GM13977 (cell line): ENCODE measurements around the gene RHEB.

Source experiments
- DNase-seq: peaks from one replicate; pipeline ENCODE4 v3.0.0; 2012; ENCODE audit warnings: low spot score
- in situ Hi-C: fragments of 300-500 bp; cut with MboI; formaldehyde crosslinking; loops from one replicate; pipeline ENCODE4 v1.12.0; 2022; ENCODE audit warnings: low sequenced_read_pairs, low pct_unique_long_range_greater_than_20kb, mixed read lengths, inconsistent platforms; ENCODE audit not compliant: unreplicated experiment
- TF ChIP-seq, protein P1 (sequence below): IDR thresholded peaks from 2 replicates; pipeline ENCODE4 v1.5.1; 2012; ENCODE audit warnings: mild to moderate bottlenecking, control low read depth; ENCODE audit not compliant: insufficient read depth; ENCODE audit errors: extremely low read depth, missing control alignments

Gene RHEB

GRCh38 chr7:151447901-151448260 lies 71.8 kb downstream of the RHEB start:
- TF ChIP-seq, protein P1, sequence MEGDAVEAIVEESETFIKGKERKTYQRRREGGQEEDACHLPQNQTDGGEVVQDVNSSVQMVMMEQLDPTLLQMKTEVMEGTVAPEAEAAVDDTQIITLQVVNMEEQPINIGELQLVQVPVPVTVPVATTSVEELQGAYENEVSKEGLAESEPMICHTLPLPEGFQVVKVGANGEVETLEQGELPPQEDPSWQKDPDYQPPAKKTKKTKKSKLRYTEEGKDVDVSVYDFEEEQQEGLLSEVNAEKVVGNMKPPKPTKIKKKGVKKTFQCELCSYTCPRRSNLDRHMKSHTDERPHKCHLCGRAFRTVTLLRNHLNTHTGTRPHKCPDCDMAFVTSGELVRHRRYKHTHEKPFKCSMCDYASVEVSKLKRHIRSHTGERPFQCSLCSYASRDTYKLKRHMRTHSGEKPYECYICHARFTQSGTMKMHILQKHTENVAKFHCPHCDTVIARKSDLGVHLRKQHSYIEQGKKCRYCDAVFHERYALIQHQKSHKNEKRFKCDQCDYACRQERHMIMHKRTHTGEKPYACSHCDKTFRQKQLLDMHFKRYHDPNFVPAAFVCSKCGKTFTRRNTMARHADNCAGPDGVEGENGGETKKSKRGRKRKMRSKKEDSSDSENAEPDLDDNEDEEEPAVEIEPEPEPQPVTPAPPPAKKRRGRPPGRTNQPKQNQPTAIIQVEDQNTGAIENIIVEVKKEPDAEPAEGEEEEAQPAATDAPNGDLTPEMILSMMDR, result no peak

DNA sequence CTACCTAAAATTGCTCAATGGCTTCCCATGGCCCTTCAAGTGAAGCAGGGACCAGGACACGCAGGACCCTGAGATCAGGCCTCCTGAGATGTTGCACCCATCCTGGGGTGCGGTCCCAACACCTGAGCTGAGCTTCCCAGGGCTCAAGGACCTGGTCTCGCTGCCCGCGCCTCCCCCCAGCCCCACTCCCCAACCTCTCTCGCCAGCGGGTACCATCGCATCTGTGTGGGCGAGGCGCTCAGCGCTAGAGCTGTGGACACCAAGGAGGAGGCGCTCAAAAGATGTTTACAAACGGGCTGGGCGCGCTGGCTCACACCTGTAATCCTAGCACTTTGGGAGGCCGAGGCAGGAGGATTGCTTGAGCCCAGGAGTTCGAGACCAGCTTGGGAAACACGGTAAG lies 72.4 kb downstream of the RHEB start:
- DNase-seq, result no peak
- TF ChIP-seq, protein P1, result no peak
- in situ Hi-C loops, result no loop called here

More at GRCh38 chr7:151447901-151448260, 71.8 kb downstream of the RHEB start:
- DNase-seq, result no peak
- in situ Hi-C loops, result no loop called here

- in situ Hi-C loops, result no loop called here
- DNase-seq, result no peak
- TF ChIP-seq, protein P1, result no peak
Observed at GRCh38 chr7:151446412-151446811, 73.3 kb downstream of the RHEB start.

DNA sequence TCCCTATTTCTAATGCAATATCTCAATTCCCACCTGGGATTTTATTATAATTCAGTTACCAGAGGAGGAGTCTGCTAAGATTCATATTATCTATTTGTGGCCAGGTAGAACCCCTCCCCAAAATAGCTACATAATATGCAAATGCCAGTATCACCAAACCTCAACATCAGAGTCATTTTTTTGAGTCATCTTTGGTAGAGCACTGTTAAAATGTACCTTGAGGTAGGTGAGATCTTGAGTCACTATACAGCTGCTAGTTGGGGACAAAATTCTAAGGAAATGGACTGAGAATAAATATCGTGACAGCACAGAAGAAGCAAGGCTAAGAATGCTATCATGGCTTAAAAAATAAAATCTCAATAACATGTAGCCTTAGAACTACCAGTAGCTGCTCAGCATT lies 75.1 kb downstream of the RHEB start:
- TF ChIP-seq, protein P1, result no peak
- DNase-seq, result no peak
- in situ Hi-C loops, result no loop called here

- no peak for DNase-seq
- in situ Hi-C loops, result no loop called here
- TF ChIP-seq, protein P1, result no peak
Observed at GRCh38 chr7:151442776-151443496, 76.8 kb downstream of the RHEB start.

- TF ChIP-seq, protein P1, result no peak
- in situ Hi-C loops, result no loop called here
- DNase-seq, result no peak
Observed at GRCh38 chr7:151440799-151441445, 78.8 kb downstream of the RHEB start.
